ENCODE measurements around the gene SPRED2.

DNA sequence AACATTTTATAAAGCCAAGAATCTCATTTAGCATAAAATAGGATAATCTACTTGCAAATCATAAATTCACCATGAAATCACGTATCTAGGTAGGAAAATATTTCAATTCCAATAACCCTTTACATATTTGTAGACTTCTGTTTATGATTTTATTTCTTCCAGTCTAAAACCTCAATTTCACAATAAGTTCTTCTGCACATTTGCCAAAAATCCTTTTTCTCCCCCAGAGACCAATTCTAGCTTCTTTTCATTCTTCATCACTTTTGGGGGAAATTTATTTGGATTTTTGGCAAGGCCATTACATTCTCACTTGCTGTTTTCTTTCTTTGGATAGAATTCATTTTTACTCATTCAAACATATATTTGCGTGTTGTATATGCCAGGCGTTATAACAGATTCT is 86.8 kb downstream of the SPRED2 start:
- TF ChIP-seq, protein P1, sequence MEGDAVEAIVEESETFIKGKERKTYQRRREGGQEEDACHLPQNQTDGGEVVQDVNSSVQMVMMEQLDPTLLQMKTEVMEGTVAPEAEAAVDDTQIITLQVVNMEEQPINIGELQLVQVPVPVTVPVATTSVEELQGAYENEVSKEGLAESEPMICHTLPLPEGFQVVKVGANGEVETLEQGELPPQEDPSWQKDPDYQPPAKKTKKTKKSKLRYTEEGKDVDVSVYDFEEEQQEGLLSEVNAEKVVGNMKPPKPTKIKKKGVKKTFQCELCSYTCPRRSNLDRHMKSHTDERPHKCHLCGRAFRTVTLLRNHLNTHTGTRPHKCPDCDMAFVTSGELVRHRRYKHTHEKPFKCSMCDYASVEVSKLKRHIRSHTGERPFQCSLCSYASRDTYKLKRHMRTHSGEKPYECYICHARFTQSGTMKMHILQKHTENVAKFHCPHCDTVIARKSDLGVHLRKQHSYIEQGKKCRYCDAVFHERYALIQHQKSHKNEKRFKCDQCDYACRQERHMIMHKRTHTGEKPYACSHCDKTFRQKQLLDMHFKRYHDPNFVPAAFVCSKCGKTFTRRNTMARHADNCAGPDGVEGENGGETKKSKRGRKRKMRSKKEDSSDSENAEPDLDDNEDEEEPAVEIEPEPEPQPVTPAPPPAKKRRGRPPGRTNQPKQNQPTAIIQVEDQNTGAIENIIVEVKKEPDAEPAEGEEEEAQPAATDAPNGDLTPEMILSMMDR (IDR thresholded peaks at IDR 0.05; ENCODE audit: low read depth, low read length, missing input control), result no peak
- TF ChIP-seq, protein P2, sequence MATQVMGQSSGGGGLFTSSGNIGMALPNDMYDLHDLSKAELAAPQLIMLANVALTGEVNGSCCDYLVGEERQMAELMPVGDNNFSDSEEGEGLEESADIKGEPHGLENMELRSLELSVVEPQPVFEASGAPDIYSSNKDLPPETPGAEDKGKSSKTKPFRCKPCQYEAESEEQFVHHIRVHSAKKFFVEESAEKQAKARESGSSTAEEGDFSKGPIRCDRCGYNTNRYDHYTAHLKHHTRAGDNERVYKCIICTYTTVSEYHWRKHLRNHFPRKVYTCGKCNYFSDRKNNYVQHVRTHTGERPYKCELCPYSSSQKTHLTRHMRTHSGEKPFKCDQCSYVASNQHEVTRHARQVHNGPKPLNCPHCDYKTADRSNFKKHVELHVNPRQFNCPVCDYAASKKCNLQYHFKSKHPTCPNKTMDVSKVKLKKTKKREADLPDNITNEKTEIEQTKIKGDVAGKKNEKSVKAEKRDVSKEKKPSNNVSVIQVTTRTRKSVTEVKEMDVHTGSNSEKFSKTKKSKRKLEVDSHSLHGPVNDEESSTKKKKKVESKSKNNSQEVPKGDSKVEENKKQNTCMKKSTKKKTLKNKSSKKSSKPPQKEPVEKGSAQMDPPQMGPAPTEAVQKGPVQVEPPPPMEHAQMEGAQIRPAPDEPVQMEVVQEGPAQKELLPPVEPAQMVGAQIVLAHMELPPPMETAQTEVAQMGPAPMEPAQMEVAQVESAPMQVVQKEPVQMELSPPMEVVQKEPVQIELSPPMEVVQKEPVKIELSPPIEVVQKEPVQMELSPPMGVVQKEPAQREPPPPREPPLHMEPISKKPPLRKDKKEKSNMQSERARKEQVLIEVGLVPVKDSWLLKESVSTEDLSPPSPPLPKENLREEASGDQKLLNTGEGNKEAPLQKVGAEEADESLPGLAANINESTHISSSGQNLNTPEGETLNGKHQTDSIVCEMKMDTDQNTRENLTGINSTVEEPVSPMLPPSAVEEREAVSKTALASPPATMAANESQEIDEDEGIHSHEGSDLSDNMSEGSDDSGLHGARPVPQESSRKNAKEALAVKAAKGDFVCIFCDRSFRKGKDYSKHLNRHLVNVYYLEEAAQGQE (IDR thresholded peaks at IDR 0.05), result no peak
- TF ChIP-seq, protein P3, sequence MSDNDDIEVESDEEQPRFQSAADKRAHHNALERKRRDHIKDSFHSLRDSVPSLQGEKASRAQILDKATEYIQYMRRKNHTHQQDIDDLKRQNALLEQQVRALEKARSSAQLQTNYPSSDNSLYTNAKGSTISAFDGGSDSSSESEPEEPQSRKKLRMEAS (IDR thresholded peaks at IDR 0.05), result no peak
- TF ChIP-seq TAF1 (conservative IDR thresholded peaks at IDR 0.05), result no peak
